HEK293 (cell line): ENCODE measurements around the gene HS3ST3A1.

Source experiments
- CTCF ChIA-PET: fragments of 350-600 bp; formaldehyde crosslinking; extraction: SDS; loops from one replicate; lab custom pipeline; 2021; ENCODE audit warnings: antibody characterized with exemption; lab: Yijun Ruan, JAX
- POLR2A ChIA-PET: fragments of 300-600 bp; formaldehyde crosslinking; extraction: SDS; loops from one replicate; lab custom pipeline; 2020; ENCODE audit warnings: antibody characterized with exemption, inconsistent platforms; lab: Yijun Ruan, JAX
- H3K27ac ChIP-seq: fragments of 200-500 bp; sonication (Bioruptor generic); 2 replicates; pipeline ENCODE4 v1.5.1; 2014; ENCODE audit warnings: low read depth, low read length, control low read depth, inconsistent platforms; ENCODE audit errors: extremely low read depth
- H3K36me3 ChIP-seq, 2 experiments: fragments of 200-500 bp in 1 of 2; sonication (Bioruptor generic) in 1 of 2; 1 replicate in 1 of 2; 2 replicates in 1 of 2; pipeline ENCODE4 v1.5.1; 2014 to 2017; ENCODE audit warnings: inconsistent platforms in 2 of 2, low read length in 2 of 2; ENCODE audit not compliant: control insufficient read depth in 2 of 2, insufficient read depth in 1 of 2
- H3K4me1 ChIP-seq: fragments of 200-500 bp; sonication (Bioruptor generic); 2 replicates; pipeline ENCODE4 v1.5.1; 2014; ENCODE audit warnings: mild to moderate bottlenecking, low read length, inconsistent platforms; ENCODE audit not compliant: control insufficient read depth, insufficient read depth
- H3K4me3 ChIP-seq: 2 replicates; pipeline ENCODE4 v1.5.1; 2011; ENCODE audit warnings: low read depth, mild to moderate bottlenecking, control low read depth, low read length, moderate library complexity
- H3K9me3 ChIP-seq: fragments of 200-500 bp; sonication (Bioruptor generic); 2 replicates; pipeline ENCODE4 v1.5.1; 2014; ENCODE audit warnings: low read depth, low read length, inconsistent platforms; ENCODE audit not compliant: control insufficient read depth, insufficient read depth
- KLF10 ChIP-seq: fragments of 450-650 bp; IDR thresholded peaks from 2 replicates; pipeline ENCODE4 v1.5.1; 2018; ENCODE audit warnings: missing biosample characterization, mild to moderate bottlenecking, missing genetic modification characterization
- KLF16 ChIP-seq: fragments of 450-650 bp; formaldehyde crosslinking; IDR thresholded peaks from 2 replicates; pipeline ENCODE4 v1.5.1; 2017; ENCODE audit warnings: missing biosample characterization, missing genetic modification characterization
- KLF9 ChIP-seq: fragments of 450-650 bp; formaldehyde crosslinking; IDR thresholded peaks from 2 replicates; pipeline ENCODE4 v1.5.1; 2016; ENCODE audit warnings: missing biosample characterization, missing genetic modification characterization, low read depth
- MZF1 ChIP-seq: fragments of 450-650 bp; formaldehyde crosslinking; IDR thresholded peaks from 2 replicates; pipeline ENCODE4 v1.5.1; 2017; ENCODE audit warnings: missing biosample characterization, missing genetic modification characterization, borderline replicate concordance
- SALL2 ChIP-seq: fragments of 450-650 bp; formaldehyde crosslinking; IDR thresholded peaks from 2 replicates; pipeline ENCODE4 v1.5.0; 2017; ENCODE audit warnings: missing biosample characterization, mild to moderate bottlenecking, missing genetic modification characterization, borderline replicate concordance
- ZBTB20 ChIP-seq: fragments of 450-650 bp; formaldehyde crosslinking; IDR thresholded peaks from 2 replicates; pipeline ENCODE4 v1.5.1; 2016; ENCODE audit warnings: missing biosample characterization, missing genetic modification characterization
- ZBTB21 ChIP-seq: fragments of 450-650 bp; formaldehyde crosslinking; IDR thresholded peaks from 2 replicates; pipeline ENCODE4 v1.5.1; 2017; ENCODE audit warnings: missing biosample characterization, missing genetic modification characterization
- ZBTB7A ChIP-seq: fragments of 450-650 bp; formaldehyde crosslinking; IDR thresholded peaks from 2 replicates; pipeline ENCODE4 v1.5.1; 2016; ENCODE audit warnings: low read depth, missing biosample characterization, missing genetic modification characterization
- ZBTB8A ChIP-seq: fragments of 450-650 bp; formaldehyde crosslinking; IDR thresholded peaks from 2 replicates; pipeline ENCODE4 v1.5.1; 2016; ENCODE audit warnings: missing biosample characterization, missing genetic modification characterization
- ZNF112 ChIP-seq: fragments of 450-650 bp; formaldehyde crosslinking; IDR thresholded peaks from 2 replicates; pipeline ENCODE4 v1.5.0; 2017; ENCODE audit warnings: missing biosample characterization, missing genetic modification characterization
- ZNF366 ChIP-seq: fragments of 450-650 bp; formaldehyde crosslinking; conservative IDR thresholded peaks from 2 replicates; pipeline ENCODE4 v1.5.1; 2016; ENCODE audit warnings: missing biosample characterization, missing genetic modification characterization
- ZNF416 ChIP-seq: fragments of 450-650 bp; formaldehyde crosslinking; IDR thresholded peaks from 2 replicates; pipeline ENCODE4 v1.5.1; 2016; ENCODE audit warnings: missing biosample characterization, missing genetic modification characterization
- ZNF558 ChIP-seq: fragments of 450-650 bp; formaldehyde crosslinking; IDR thresholded peaks from 2 replicates; pipeline ENCODE4 v1.5.1; 2016; ENCODE audit warnings: missing biosample characterization, missing genetic modification characterization
- ZNF571 ChIP-seq: fragments of 450-650 bp; formaldehyde crosslinking; IDR thresholded peaks from 2 replicates; pipeline ENCODE4 v1.5.0; 2017; ENCODE audit warnings: missing biosample characterization, missing genetic modification characterization
- ZNF610 ChIP-seq: fragments of 450-650 bp; formaldehyde crosslinking; IDR thresholded peaks from 2 replicates; pipeline ENCODE4 v1.5.1; 2016; ENCODE audit warnings: missing biosample characterization, missing genetic modification characterization, borderline replicate concordance
- ZNF626 ChIP-seq: fragments of 450-650 bp; sonication (Bioruptor Pico); formaldehyde crosslinking; IDR thresholded peaks from 2 replicates; pipeline ENCODE4 v1.5.1; 2018; ENCODE audit warnings: missing biosample characterization, missing genetic modification characterization, inconsistent platforms
- ZNF768 ChIP-seq: fragments of 450-650 bp; formaldehyde crosslinking; IDR thresholded peaks from 2 replicates; pipeline ENCODE4 v1.5.1; 2018; ENCODE audit warnings: missing biosample characterization, mild to moderate bottlenecking, missing genetic modification characterization
- ZNF776 ChIP-seq: fragments of 450-650 bp; formaldehyde crosslinking; IDR thresholded peaks from 2 replicates; pipeline ENCODE4 v1.5.0; 2017; ENCODE audit warnings: missing biosample characterization, missing genetic modification characterization, borderline replicate concordance
- TF ChIP-seq, protein P1 (sequence below): fragments of 450-650 bp; formaldehyde crosslinking; IDR thresholded peaks from 2 replicates; pipeline ENCODE4; 2016; ENCODE audit warnings: missing biosample characterization, missing genetic modification characterization
- TF ChIP-seq, protein P2 (sequence below): fragments of 450-650 bp; formaldehyde crosslinking; IDR thresholded peaks from 2 replicates; pipeline ENCODE4 v1.5.1; 2017; ENCODE audit warnings: missing biosample characterization, missing genetic modification characterization
- TF ChIP-seq, protein P3 (sequence below): fragments of 450-650 bp; formaldehyde crosslinking; IDR thresholded peaks from 2 replicates; pipeline ENCODE4 v1.5.1; 2016; ENCODE audit warnings: missing biosample characterization, missing genetic modification characterization
- TF ChIP-seq, protein P4 (sequence below): fragments of 450-650 bp; formaldehyde crosslinking; IDR thresholded peaks from 2 replicates; pipeline ENCODE4 v1.5.1; 2016; ENCODE audit warnings: missing biosample characterization, missing genetic modification characterization
- TF ChIP-seq, protein P5 (sequence below): fragments of 450-650 bp; formaldehyde crosslinking; IDR thresholded peaks from 2 replicates; pipeline ENCODE4 v1.5.1; 2016; ENCODE audit warnings: missing biosample characterization, missing genetic modification characterization

Gene HS3ST3A1

DNA sequence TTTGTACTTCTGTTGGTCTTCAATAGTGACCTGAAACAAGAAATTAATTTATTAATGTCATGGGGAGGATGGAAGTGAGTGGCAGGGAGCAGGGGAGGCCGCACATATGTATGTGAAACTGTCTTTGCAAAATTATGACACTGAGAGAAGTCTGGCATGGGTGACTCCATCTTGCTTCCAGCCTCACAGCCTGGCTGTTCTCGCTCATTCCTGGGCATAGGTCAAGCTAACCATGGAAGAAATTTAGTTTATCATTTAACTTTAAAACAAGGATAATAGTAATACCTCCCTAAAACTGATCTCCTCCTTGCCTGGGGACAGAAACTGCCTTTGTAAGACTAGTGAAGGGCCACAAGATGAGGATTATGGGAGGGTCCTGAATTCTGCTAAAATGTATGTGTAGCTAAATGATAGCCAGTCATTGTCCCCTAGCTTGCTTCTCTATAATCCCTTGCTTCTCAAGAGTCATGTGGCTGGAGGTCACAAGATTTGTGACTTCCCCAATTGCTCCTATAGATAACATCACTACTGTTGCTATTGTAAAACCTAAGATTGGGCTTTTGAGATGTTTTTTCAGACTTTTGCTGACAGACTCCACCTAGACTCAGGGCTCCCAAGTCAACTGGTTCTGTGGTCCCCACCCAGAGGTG, 126.0 kb downstream of the HS3ST3A1 start:
- Histone ChIP-seq H3K27ac (no peak overlapping the region), H3K36me3 (no peaks in the 10 kb centered on the region), H3K4me3 (no peak overlapping the region), H3K9me3 (no peaks in the 10 kb centered on the region), H3K4me1 (peaks cover 19% of the 10 kb centered on the region)
- ChIA-PET CTCF (no interaction called here), POLR2A (interaction anchor here (0.6 kb wide), 1 partner anchor 45 kb away, joined by 6 read pairs; no protein-coding TSS in a partner anchor)
- TF ChIP-seq ZBTB8A (tag by site-specific recombination): no peak
- no peak for TF ChIP-seq ZBTB20
- no peak for TF ChIP-seq ZNF610 (tag by site-specific recombination)
- TF ChIP-seq ZNF366 (tag by site-specific recombination): no peak
- no peak for TF ChIP-seq ZBTB21 (tag by site-specific recombination)
- no peak for TF ChIP-seq KLF9 (tag by site-specific recombination)
- no peak for TF ChIP-seq MZF1 (tag by site-specific recombination)
- TF ChIP-seq, protein P1, sequence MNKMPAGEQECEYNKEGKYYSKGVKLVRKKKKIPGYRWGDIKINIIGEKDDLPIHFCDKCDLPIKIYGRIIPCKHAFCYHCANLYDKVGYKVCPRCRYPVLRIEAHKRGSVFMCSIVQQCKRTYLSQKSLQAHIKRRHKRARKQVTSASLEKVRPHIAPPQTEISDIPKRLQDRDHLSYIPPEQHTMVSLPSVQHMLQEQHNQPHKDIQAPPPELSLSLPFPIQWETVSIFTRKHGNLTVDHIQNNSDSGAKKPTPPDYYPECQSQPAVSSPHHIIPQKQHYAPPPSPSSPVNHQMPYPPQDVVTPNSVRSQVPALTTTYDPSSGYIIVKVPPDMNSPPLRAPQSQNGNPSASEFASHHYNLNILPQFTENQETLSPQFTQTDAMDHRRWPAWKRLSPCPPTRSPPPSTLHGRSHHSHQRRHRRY (tag by site-specific recombination): no peak
- TF ChIP-seq SALL2 (tag by site-specific recombination): no peak
- TF ChIP-seq ZNF626 (tag by site-specific recombination): no peak

DNA sequence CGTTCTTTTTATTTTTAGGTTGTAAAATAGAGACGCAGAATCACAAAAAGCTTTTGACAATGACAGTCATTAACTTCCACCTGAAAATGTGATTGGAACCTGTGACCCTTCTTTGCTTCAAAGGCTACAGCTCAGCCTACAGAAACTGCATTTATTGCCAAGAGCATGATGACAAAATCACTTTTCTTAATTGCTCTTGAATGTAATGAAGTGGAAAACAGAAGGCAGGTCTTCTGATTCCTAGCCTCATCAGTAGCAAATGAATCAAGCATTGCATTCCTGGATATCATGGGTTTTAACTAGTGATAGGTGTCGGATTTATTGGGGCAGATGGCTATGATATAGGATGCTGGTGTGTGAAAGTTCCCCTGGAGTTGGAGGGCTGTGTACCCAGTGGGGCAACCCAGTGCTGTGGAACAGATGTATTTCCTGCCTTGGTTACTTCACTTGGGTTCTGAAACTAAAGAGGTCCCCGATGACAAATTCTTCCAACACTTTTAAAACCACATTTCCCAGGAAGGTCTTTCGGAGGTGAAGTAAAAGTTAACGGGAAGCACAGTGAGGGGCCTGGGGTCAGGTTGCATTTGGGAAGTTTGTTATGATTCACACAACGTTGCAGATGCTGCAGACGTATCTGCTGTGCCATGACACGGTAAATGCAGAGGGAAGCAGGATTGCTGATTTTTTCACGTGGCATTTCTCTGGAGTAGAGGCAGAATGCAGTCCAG, 127.5 kb downstream of the HS3ST3A1 start:
- Histone ChIP-seq H3K27ac (no peak overlapping the region), H3K4me1 (peaks cover 19% of the 10 kb centered on the region), H3K4me3 (no peak overlapping the region), H3K9me3 (no peaks in the 10 kb centered on the region), H3K36me3 (no peaks in the 10 kb centered on the region)
- POLR2A ChIA-PET: no interaction called here
- CTCF ChIA-PET: no interaction called here
- TF ChIP-seq, protein P2, sequence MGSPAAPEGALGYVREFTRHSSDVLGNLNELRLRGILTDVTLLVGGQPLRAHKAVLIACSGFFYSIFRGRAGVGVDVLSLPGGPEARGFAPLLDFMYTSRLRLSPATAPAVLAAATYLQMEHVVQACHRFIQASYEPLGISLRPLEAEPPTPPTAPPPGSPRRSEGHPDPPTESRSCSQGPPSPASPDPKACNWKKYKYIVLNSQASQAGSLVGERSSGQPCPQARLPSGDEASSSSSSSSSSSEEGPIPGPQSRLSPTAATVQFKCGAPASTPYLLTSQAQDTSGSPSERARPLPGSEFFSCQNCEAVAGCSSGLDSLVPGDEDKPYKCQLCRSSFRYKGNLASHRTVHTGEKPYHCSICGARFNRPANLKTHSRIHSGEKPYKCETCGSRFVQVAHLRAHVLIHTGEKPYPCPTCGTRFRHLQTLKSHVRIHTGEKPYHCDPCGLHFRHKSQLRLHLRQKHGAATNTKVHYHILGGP: no peak
- no peak for TF ChIP-seq ZNF366 (tag by site-specific recombination)
- no peak for TF ChIP-seq KLF10
- no peak for TF ChIP-seq ZBTB7A (tag by site-specific recombination)
- TF ChIP-seq ZNF416: no peak
- TF ChIP-seq, protein P3, sequence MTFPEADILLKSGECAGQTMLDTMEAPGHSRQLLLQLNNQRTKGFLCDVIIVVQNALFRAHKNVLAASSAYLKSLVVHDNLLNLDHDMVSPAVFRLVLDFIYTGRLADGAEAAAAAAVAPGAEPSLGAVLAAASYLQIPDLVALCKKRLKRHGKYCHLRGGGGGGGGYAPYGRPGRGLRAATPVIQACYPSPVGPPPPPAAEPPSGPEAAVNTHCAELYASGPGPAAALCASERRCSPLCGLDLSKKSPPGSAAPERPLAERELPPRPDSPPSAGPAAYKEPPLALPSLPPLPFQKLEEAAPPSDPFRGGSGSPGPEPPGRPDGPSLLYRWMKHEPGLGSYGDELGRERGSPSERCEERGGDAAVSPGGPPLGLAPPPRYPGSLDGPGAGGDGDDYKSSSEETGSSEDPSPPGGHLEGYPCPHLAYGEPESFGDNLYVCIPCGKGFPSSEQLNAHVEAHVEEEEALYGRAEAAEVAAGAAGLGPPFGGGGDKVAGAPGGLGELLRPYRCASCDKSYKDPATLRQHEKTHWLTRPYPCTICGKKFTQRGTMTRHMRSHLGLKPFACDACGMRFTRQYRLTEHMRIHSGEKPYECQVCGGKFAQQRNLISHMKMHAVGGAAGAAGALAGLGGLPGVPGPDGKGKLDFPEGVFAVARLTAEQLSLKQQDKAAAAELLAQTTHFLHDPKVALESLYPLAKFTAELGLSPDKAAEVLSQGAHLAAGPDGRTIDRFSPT: peak; percentile 75; the same call in 1 of the 2 replicates
- TF ChIP-seq KLF16 (tag by site-specific recombination): no peak
- TF ChIP-seq ZNF768 (tag by site-specific recombination): no peak
- TF ChIP-seq, protein P4, sequence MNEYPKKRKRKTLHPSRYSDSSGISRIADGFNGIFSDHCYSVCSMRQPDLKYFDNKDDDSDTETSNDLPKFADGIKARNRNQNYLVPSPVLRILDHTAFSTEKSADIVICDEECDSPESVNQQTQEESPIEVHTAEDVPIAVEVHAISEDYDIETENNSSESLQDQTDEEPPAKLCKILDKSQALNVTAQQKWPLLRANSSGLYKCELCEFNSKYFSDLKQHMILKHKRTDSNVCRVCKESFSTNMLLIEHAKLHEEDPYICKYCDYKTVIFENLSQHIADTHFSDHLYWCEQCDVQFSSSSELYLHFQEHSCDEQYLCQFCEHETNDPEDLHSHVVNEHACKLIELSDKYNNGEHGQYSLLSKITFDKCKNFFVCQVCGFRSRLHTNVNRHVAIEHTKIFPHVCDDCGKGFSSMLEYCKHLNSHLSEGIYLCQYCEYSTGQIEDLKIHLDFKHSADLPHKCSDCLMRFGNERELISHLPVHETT: no peak
- TF ChIP-seq ZNF558: no peak
- TF ChIP-seq ZNF112 (tag by site-specific recombination): no peak
- TF ChIP-seq ZNF571 (tag by site-specific recombination): no peak
- no peak for TF ChIP-seq ZNF776 (tag by site-specific recombination)
- TF ChIP-seq, protein P5, sequence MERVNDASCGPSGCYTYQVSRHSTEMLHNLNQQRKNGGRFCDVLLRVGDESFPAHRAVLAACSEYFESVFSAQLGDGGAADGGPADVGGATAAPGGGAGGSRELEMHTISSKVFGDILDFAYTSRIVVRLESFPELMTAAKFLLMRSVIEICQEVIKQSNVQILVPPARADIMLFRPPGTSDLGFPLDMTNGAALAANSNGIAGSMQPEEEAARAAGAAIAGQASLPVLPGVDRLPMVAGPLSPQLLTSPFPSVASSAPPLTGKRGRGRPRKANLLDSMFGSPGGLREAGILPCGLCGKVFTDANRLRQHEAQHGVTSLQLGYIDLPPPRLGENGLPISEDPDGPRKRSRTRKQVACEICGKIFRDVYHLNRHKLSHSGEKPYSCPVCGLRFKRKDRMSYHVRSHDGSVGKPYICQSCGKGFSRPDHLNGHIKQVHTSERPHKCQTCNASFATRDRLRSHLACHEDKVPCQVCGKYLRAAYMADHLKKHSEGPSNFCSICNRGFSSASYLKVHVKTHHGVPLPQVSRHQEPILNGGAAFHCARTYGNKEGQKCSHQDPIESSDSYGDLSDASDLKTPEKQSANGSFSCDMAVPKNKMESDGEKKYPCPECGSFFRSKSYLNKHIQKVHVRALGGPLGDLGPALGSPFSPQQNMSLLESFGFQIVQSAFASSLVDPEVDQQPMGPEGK (tag by site-specific recombination): no peak
